ENCODE data around the gene GNAT1. TPM values are rescaled to one million over a fixed set of nuclear protein-coding genes. Genes with fewer than 3 reads are reported as not detected.

The GNAT1 gene
- total RNA-seq, 1 donor: not detected

DNA sequence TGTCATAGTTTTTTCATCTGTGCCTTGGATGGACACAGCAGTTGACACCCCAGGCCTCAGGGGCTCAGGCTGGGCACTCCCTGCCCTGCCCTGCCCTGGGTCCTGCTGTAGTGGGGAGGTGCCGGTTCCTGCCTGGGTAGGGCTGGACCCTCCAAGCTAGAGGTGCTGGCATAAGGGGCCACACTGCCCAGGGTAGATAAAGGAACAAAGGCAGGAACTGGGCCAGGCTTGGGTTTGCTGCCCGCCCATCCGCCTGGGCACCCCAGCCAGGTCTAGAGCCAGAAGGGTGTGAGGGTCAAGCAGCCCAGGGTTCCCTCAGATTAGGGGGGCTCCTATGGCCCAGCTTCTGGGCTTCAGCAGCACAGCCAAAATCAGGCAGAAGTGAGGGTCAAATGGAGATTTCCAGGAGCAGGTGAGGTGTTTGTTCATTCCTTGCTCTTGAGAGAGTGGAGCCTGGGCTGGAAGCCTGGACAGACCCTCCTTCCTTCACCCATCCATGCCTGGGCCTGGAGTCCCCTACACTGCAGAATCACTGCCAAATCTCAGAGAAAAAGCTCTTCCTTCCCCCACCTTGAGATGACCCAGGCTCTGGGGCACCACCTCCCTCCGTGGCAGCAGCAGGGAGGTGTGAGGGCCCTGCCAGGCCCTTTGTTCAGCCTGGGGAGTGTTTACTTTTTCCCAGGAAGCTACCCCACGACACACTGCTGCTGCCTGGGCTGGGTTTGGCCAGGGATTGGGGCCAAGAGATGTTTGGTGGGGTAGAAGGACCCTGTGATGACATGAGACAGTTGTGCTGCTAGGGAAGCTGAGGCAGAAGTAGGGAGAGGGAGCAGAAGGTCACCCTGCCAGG is 29.2 kb upstream of the GNAT1 start:
- TF ChIP-seq, protein P1, sequence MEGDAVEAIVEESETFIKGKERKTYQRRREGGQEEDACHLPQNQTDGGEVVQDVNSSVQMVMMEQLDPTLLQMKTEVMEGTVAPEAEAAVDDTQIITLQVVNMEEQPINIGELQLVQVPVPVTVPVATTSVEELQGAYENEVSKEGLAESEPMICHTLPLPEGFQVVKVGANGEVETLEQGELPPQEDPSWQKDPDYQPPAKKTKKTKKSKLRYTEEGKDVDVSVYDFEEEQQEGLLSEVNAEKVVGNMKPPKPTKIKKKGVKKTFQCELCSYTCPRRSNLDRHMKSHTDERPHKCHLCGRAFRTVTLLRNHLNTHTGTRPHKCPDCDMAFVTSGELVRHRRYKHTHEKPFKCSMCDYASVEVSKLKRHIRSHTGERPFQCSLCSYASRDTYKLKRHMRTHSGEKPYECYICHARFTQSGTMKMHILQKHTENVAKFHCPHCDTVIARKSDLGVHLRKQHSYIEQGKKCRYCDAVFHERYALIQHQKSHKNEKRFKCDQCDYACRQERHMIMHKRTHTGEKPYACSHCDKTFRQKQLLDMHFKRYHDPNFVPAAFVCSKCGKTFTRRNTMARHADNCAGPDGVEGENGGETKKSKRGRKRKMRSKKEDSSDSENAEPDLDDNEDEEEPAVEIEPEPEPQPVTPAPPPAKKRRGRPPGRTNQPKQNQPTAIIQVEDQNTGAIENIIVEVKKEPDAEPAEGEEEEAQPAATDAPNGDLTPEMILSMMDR (IDR thresholded peaks at IDR 0.05; ENCODE audit: insufficient read depth, low read length): no peak
- no peak overlapping the region for H3K4me3 ChIP-seq (ENCODE audit: low read depth, low read length)
- no peak for DNase-seq (ENCODE audit: low read depth)

- no peak overlapping the region for H3K4me3 ChIP-seq (ENCODE audit: low read depth, low read length)
- TF ChIP-seq, protein P1 (IDR thresholded peaks at IDR 0.05; ENCODE audit: insufficient read depth, low read length): no peak
- DNase-seq (ENCODE audit: low read depth): peak; percentile 98
These were observed 27.6 kb upstream of the GNAT1 start for GRCh38 chr3:50163572-50164455.

GRCh38 chr3:50164481-50164880 is 26.9 kb upstream of the GNAT1 start:
- DNase-seq (ENCODE audit: low read depth): no peak
- TF ChIP-seq, protein P1 (IDR thresholded peaks at IDR 0.05; ENCODE audit: insufficient read depth, low read length): no peak
- no peak overlapping the region for H3K4me3 ChIP-seq (ENCODE audit: low read depth, low read length)

DNA sequence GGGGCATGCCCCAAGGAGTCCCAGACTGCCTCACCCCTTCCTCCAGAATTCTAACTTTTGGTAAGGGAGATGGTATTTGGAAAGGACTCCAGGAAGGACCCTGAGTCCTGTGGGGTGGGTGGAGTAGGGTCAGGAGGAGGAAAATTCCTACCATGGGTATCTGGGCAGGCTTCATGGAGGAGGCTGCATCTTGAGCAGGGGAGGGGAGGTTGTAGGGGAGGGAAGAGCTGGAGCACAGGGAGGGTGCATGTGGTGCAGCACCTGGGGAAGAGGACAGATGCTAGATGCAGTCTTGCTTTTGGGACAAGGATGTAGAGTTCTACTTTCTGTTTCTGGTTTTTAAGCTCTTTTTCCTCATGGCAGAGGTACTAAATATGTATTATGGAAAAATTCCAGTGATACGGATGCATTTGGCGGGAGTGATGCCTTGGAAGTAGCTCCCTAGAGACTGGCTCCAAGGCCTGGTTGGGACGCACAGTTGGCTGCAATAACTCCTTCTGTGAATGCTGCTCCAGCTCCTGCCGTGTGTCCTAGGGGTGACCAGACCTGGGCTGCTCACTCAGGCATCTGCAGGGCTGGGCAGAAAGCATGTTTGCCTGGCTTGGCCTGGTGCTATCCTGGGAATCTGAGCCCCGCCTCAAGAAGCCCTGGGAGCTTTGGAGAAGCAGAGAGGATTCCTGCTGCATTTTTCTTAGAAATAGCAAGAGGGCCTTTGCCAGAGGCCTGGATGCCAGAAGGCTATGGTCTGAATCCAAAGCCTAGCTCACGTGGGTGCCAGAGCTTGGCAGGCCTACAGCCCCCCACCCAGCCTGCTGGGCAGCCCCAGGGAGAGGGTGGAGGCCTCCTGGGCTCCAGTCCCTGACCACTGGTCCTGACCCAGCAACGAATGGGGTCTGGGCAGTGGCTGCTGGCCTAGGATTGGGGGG is 26.2 kb upstream of the GNAT1 start:
- TF ChIP-seq, protein P1 (IDR thresholded peaks at IDR 0.05; ENCODE audit: insufficient read depth, low read length): peak; percentile 4
- peak overlapping the region; percentile 22 for H3K4me3 ChIP-seq (ENCODE audit: low read depth, low read length)
- peak; percentile 96 for DNase-seq (ENCODE audit: low read depth)

- peak overlapping the region; percentile 22 for H3K4me3 ChIP-seq (ENCODE audit: low read depth, low read length)
- DNase-seq (ENCODE audit: low read depth): peak; percentile 60
- TF ChIP-seq, protein P1 (IDR thresholded peaks at IDR 0.05; ENCODE audit: insufficient read depth, low read length): no peak
These were observed 25.4 kb upstream of the GNAT1 start for GRCh38 chr3:50165910-50166538.
